ENCODE measurements around the gene WDR3.

DNA sequence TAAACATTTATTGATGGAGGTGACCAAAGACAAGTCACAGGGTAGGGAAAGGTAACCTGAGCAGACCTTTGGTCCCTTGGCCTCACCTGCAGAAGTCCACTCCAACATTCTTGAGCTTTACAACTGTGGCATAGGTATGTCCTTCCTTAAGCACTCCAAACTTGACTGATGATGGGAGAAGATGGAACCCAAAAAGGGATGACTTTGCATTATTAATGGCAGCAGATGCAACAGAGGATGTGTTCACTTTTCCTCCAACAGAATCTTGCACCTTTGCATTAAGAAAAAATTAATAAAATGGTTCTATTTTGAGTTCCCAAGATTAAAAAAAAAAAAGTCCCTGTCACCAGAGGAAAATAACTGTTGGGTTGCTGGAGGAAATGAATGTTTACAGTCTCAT lies 42.2 kb downstream of the WDR3 start:
- TF ChIP-seq, protein P1, sequence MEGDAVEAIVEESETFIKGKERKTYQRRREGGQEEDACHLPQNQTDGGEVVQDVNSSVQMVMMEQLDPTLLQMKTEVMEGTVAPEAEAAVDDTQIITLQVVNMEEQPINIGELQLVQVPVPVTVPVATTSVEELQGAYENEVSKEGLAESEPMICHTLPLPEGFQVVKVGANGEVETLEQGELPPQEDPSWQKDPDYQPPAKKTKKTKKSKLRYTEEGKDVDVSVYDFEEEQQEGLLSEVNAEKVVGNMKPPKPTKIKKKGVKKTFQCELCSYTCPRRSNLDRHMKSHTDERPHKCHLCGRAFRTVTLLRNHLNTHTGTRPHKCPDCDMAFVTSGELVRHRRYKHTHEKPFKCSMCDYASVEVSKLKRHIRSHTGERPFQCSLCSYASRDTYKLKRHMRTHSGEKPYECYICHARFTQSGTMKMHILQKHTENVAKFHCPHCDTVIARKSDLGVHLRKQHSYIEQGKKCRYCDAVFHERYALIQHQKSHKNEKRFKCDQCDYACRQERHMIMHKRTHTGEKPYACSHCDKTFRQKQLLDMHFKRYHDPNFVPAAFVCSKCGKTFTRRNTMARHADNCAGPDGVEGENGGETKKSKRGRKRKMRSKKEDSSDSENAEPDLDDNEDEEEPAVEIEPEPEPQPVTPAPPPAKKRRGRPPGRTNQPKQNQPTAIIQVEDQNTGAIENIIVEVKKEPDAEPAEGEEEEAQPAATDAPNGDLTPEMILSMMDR (IDR thresholded peaks at IDR 0.05 in 4 of 5, conservative IDR thresholded peaks at IDR 0.05 in 1 of 5) = no peak
- TF ChIP-seq POLR2A (IDR thresholded peaks at IDR 0.05) = no peak

Measured in gastrocnemius medialis (tissue), 4 donors.